Measurements from ENCODE around the gene ZNF500. TPM values are rescaled to one million over a fixed set of nuclear protein-coding genes. Genes with fewer than 3 reads are reported as not detected.

The ZNF500 gene
- total RNA-seq, 1 experiment from 2014 or later, result 20.1 TPM

GRCh38 chr16:4744555-4745273 lies 22.2 kb downstream of the ZNF500 start:
- DNase-seq (ENCODE audit: low read depth, low spot score) (no peak), ATAC-seq (no peak)
- Histone ChIP-seq H3K27ac (ENCODE audit: low read depth, low read length) (no peak overlapping the region), H3K27me3 (ENCODE audit: insufficient read depth, low read length) (no peaks in the 10 kb centered on the region), H4K20me1 (ENCODE audit: insufficient read depth) (no peaks in the 10 kb centered on the region), H3K4me3 (replicated peaks in 1 of 2; ENCODE audit: low read depth in 1 of 2, low read length in 2 of 2) (no peak overlapping the region), H3K9ac (ENCODE audit: low read length) (no peak overlapping the region), H3K4me2 (ENCODE audit: low read length) (no peak overlapping the region), H3K4me1 (ENCODE audit: control insufficient read depth in 1 of 2, insufficient read depth in 2 of 2, low read length in 2 of 2) (no peaks in the 10 kb centered on the region), H3K9me3 (ENCODE audit: control insufficient read depth in 1 of 2, insufficient read depth in 1 of 2, low read depth in 1 of 2, low read length in 2 of 2) (no peaks in the 10 kb centered on the region), H3K36me3 (ENCODE audit: control insufficient read depth in 1 of 2, insufficient read depth in 2 of 2, low read length in 2 of 2) (no peaks in the 10 kb centered on the region), H3K9me2 (ENCODE audit: insufficient read depth) (no peaks in the 10 kb centered on the region), H2AFZ (ENCODE audit: low read depth, low read length, poor library complexity, severe bottlenecking) (no peak overlapping the region), H3K79me2 (ENCODE audit: insufficient read depth, low read length) (no peaks in the 10 kb centered on the region)
- intact Hi-C loops (cut with micrococcal nuclease), result no loop called here
- TF ChIP-seq JUND (IDR thresholded peaks at IDR 0.05), result no peak
- TF ChIP-seq ZBTB33 (IDR thresholded peaks at IDR 0.05; ENCODE audit: extremely low read depth, insufficient replicate concordance, low read length), result no peak
- TF ChIP-seq CTCF (IDR thresholded peaks at IDR 0.05 in 2 of 3, conservative IDR thresholded peaks at IDR 0.05 in 1 of 3; ENCODE audit: borderline replicate concordance in 1 of 3, insufficient read depth in 1 of 3, low read depth in 2 of 3, low read length in 2 of 3), result no peak
- peak; percentile 17; the same call in 1 of the 2 replicates for TF ChIP-seq ZFX (IDR thresholded peaks at IDR 0.05)
- BruUV-seq (replicated peaks), result no TSS peak
- POLR2A ChIA-PET, result interaction anchor here (1.2 kb wide), 1 partner anchor 10 kb away, joined by 4 read pairs; the partner anchor contains the start of genes ANKS3 and DNAAF8
- CTCF ChIA-PET, result no interaction called here
- RAD21 ChIA-PET (ENCODE audit: low non-redundant PET in 1 of 2, low total read pairs in 2 of 2, uncharacterized antibody in 2 of 2, unreplicated experiment in 2 of 2), result no interaction called here
